PFSK-1 (cell line): Measurements from ENCODE around the gene CD44.

Experiments
- TAF1 ChIP-seq: IDR thresholded peaks from 2 replicates; pipeline ENCODE4 v1.6.1; 2012; ENCODE audit warnings: low read length, control low read depth, borderline replicate concordance; ENCODE audit not compliant: insufficient read depth
- TF ChIP-seq, protein P1 (sequence below), 2 experiments: IDR thresholded peaks; 2 replicates each; pipeline versions ENCODE4 v1.6.1 to v1.8.0; 2011 to 2012; ENCODE audit warnings: low read depth in 2 of 2, low read length in 2 of 2, control low read depth in 1 of 2, inconsistent platforms in 1 of 2, mild to moderate bottlenecking in 1 of 2, moderate library complexity in 1 of 2; ENCODE audit not compliant: insufficient read depth in 1 of 2

DNA sequence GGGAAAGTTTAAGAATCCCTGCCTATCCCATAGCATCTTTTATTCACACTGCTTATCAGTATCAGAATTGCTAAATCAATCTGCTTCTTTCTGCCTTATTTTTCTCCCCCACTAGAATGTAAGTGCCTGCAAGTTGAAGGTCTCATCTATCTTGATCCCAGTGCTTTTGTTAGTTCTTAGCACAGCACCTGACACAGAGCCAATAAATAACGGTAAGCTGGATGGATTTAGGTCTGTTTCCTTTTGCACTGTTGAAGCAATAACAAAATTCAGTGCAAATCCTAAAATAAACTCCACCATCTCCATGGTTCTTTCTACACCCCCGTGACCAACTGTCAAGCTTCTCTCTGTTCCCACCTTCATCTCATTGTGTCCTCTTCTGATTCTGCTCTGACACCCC, 36.7 kb upstream of the CD44 start:
- TF ChIP-seq, protein P1, sequence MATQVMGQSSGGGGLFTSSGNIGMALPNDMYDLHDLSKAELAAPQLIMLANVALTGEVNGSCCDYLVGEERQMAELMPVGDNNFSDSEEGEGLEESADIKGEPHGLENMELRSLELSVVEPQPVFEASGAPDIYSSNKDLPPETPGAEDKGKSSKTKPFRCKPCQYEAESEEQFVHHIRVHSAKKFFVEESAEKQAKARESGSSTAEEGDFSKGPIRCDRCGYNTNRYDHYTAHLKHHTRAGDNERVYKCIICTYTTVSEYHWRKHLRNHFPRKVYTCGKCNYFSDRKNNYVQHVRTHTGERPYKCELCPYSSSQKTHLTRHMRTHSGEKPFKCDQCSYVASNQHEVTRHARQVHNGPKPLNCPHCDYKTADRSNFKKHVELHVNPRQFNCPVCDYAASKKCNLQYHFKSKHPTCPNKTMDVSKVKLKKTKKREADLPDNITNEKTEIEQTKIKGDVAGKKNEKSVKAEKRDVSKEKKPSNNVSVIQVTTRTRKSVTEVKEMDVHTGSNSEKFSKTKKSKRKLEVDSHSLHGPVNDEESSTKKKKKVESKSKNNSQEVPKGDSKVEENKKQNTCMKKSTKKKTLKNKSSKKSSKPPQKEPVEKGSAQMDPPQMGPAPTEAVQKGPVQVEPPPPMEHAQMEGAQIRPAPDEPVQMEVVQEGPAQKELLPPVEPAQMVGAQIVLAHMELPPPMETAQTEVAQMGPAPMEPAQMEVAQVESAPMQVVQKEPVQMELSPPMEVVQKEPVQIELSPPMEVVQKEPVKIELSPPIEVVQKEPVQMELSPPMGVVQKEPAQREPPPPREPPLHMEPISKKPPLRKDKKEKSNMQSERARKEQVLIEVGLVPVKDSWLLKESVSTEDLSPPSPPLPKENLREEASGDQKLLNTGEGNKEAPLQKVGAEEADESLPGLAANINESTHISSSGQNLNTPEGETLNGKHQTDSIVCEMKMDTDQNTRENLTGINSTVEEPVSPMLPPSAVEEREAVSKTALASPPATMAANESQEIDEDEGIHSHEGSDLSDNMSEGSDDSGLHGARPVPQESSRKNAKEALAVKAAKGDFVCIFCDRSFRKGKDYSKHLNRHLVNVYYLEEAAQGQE (IDR thresholded peaks at IDR 0.05; ENCODE audit: insufficient read depth in 1 of 2, low read depth in 2 of 2, low read length in 2 of 2): no peak
- no peak for TF ChIP-seq TAF1
